SK-N-MC (cell line): ENCODE measurements around the gene AVPR1B.

ENCODE experiments used
- EZH2 ChIP-seq: fragments of 200-600 bp; sonication (generic); IDR thresholded peaks from one replicate; pipeline ENCODE4 v1.6.1; 2017; ENCODE audit warnings: antibody characterized with exemption
- POLR2AphosphoS5 ChIP-seq: IDR thresholded peaks from 2 replicates; pipeline ENCODE4 v1.6.1; 2012; ENCODE audit warnings: mild to moderate bottlenecking, low read depth, low read length, borderline replicate concordance

GRCh38 chr1:206135248-206135647 lies 18.1 kb upstream of the AVPR1B start:
- TF ChIP-seq POLR2AphosphoS5: no peak
- no peak for TF ChIP-seq EZH2
